ENCODE measurements around the gene HGS. TPM values are rescaled to one million over a fixed set of nuclear protein-coding genes. Genes with fewer than 3 reads are reported as not detected.

The HGS gene
- total and polyA plus RNA-seq, 2 of the 13 experiments (the other 11 are each of a cell fraction or from before 2014, with no cell fraction given), result 73.3 to 78.1 TPM

GRCh38 chr17:81666342-81667191, 17.2 kb upstream of the HGS start, which contains the start of the genes CCDC137 and OXLD1 (continued):
- 0 out of 2 replicates have a peak, but pooled peaks have one; percentile 80 for TF ChIP-seq BRF2 (CRISPR knock-in tag; IDR thresholded peaks at IDR 0.05)
- TF ChIP-seq NFAT5 (CRISPR knock-in tag; IDR thresholded peaks at IDR 0.05), result peak; percentile 91
- no peak; the same call in none of the 2 replicates for TF ChIP-seq POGZ (CRISPR knock-in tag; IDR thresholded peaks at IDR 0.05)
- no peak for TF ChIP-seq RNF2 (conservative IDR thresholded peaks at IDR 0.05; ENCODE audit: low read depth)
- no peak for TF ChIP-seq CENPX (CRISPR knock-in tag; IDR thresholded peaks at IDR 0.05)
- no peak for TF ChIP-seq ZSCAN20 (CRISPR knock-in tag; IDR thresholded peaks at IDR 0.05; ENCODE audit: borderline replicate concordance)
- TF ChIP-seq NPAS2 (CRISPR knock-in tag; IDR thresholded peaks at IDR 0.05; ENCODE audit: borderline replicate concordance), result no peak
- TF ChIP-seq FOXC1 (CRISPR knock-in tag; IDR thresholded peaks at IDR 0.05; ENCODE audit: borderline replicate concordance), result no peak; the same call in 1 of the 2 replicates
- peak; percentile 92 for TF ChIP-seq HOXA5 (CRISPR knock-in tag; IDR thresholded peaks at IDR 0.05)
- TF ChIP-seq ZNF557 (CRISPR knock-in tag; IDR thresholded peaks at IDR 0.05), result peak; percentile 82; the same call in 1 of the 2 replicates
- TF ChIP-seq MAZ (IDR thresholded peaks at IDR 0.05; ENCODE audit: borderline replicate concordance, low read depth, low read length), result no peak
- peak; percentile 92 for TF ChIP-seq MAZ (CRISPR knock-in tag; IDR thresholded peaks at IDR 0.05; ENCODE audit: low read depth)
- TF ChIP-seq PHF21A (CRISPR knock-in tag; IDR thresholded peaks at IDR 0.05), result no peak
- TF ChIP-seq HDAC1 (CRISPR knock-in tag; IDR thresholded peaks at IDR 0.05), result peak; percentile 99
- TF ChIP-seq PCBP2 (optimal IDR thresholded peaks at IDR 0.05; ENCODE audit: low read depth, low read length, poor library complexity, severe bottlenecking), result no peak
- no peak for TF ChIP-seq WIZ (CRISPR knock-in tag; IDR thresholded peaks at IDR 0.05)
- 0 out of 2 replicates have a peak, but pooled peaks have one; percentile 16 for TF ChIP-seq ARID2 (CRISPR knock-in tag; IDR thresholded peaks at IDR 0.05; ENCODE audit: borderline replicate concordance)
- TF ChIP-seq MEIS2 (CRISPR knock-in tag; IDR thresholded peaks at IDR 0.05), result peak; percentile 77; the same call in 1 of the 2 replicates
- TF ChIP-seq PCBP1 (IDR thresholded peaks at IDR 0.05; ENCODE audit: borderline replicate concordance, low read depth, low read length), result peak; percentile 90; the same call in 1 of the 2 replicates
- TF ChIP-seq DBP (CRISPR knock-in tag; IDR thresholded peaks at IDR 0.05; ENCODE audit: not compliant biosample characterization), result peak; percentile 92
- TF ChIP-seq MAFF (IDR thresholded peaks at IDR 0.05; ENCODE audit: low read depth, low read length), result no peak
- peak; percentile 54; the same call in 1 of the 2 replicates for TF ChIP-seq ZNF441 (CRISPR knock-in tag; IDR thresholded peaks at IDR 0.05; ENCODE audit: borderline replicate concordance)
- no peak; the same call in 1 of the 2 replicates for TF ChIP-seq ZNF775 (CRISPR knock-in tag; IDR thresholded peaks at IDR 0.05; ENCODE audit: borderline replicate concordance)
